ENCODE measurements around the gene CARM1.

- TF ChIP-seq, protein P1, sequence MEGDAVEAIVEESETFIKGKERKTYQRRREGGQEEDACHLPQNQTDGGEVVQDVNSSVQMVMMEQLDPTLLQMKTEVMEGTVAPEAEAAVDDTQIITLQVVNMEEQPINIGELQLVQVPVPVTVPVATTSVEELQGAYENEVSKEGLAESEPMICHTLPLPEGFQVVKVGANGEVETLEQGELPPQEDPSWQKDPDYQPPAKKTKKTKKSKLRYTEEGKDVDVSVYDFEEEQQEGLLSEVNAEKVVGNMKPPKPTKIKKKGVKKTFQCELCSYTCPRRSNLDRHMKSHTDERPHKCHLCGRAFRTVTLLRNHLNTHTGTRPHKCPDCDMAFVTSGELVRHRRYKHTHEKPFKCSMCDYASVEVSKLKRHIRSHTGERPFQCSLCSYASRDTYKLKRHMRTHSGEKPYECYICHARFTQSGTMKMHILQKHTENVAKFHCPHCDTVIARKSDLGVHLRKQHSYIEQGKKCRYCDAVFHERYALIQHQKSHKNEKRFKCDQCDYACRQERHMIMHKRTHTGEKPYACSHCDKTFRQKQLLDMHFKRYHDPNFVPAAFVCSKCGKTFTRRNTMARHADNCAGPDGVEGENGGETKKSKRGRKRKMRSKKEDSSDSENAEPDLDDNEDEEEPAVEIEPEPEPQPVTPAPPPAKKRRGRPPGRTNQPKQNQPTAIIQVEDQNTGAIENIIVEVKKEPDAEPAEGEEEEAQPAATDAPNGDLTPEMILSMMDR (conservative IDR thresholded peaks at IDR 0.05; ENCODE audit: low read length): no peak
- TF ChIP-seq EZH2phosphoT487 (IDR thresholded peaks at IDR 0.05; ENCODE audit: borderline replicate concordance): no peak
Measured at GRCh38 chr19:10826846-10827245, 44.5 kb upstream of the CARM1 start.
